ENCODE results near the gene CLPTM1.

DNA sequence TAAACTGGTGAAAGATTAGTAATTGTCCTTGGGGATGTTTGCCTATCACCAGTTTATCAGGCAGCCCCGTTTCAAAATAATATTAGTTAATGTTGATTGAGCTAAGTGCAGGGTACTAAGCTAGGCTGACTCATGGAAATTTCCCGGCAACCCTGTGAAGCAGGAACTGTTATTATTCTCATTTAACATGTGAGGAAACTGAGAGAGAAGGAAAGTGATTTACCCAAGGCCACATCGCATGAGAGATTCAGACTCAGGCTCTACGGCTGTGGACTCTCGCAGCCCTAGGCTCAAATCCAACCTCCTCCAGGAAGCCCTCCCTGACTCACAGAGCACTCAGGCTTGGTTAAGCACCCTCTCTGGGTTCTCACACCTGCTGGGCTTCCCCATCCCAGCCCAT is 19.7 kb downstream of the CLPTM1 start:
- TF ChIP-seq CTCF (IDR thresholded peaks at IDR 0.05; ENCODE audit: insufficient read depth, low read depth, low read length) (no peak), EZH2 (IDR thresholded peaks at IDR 0.05; ENCODE audit: insufficient read depth, low read length) (no peak)
